IMR-90 (cell line): ENCODE data around the gene RETREG1. TPM values are rescaled to one million over a fixed set of nuclear protein-coding genes. Genes with fewer than 3 reads are reported as not detected.
A peak's percentile ranks its signal among the peaks of the same experiment; 100 is the strongest.

Experiments
- ATAC-seq: fragments of 200-7000 bp; cut with Tn5 transposase; 2 replicates; pipeline ENCODE4 v1.9.1; 2020; ENCODE audit warnings: low read depth, mild to moderate bottlenecking, moderate library complexity
- BruUV-seq: library from RNA; stranded (reverse); fragments of 400-500 nt; replicated peaks from 2 replicates; lab custom pipeline; 2021; lab: Mats Ljungman, UMichigan
- CTCF ChIA-PET: fragments of 300-600 bp; formaldehyde crosslinking; extraction: SDS; loops from one replicate; lab custom pipeline; 2021; ENCODE audit warnings: antibody characterized with exemption; lab: Yijun Ruan, JAX
- POLR2A ChIA-PET: fragments of 300-600 bp; sonication (Branson Sonifier 250); formaldehyde crosslinking; loops from one replicate; lab custom pipeline; 2022; ENCODE audit warnings: antibody characterized with exemption; ENCODE audit not compliant: unreplicated experiment; lab: Charles Lee
- DNase-seq: peaks from one replicate; pipeline ENCODE4 v3.0.0; 2013
- H2AFZ ChIP-seq: replicated peaks from 2 replicates; pipeline ENCODE3; 2013; ENCODE audit warnings: low read length, mild to moderate bottlenecking; ENCODE audit not compliant: poor library complexity
- H2AK5ac ChIP-seq: 2 replicates; pipeline ENCODE4 v1.6.1; 2013; ENCODE audit warnings: low read depth, low read length, inconsistent platforms
- H2AK9ac ChIP-seq: replicated peaks from 2 replicates; pipeline ENCODE3; 2013; ENCODE audit warnings: mild to moderate bottlenecking, low read depth, low read length, moderate library complexity; ENCODE audit not compliant: poor library complexity
- H2BK120ac ChIP-seq: 2 replicates; pipeline ENCODE4 v1.6.1; 2013; ENCODE audit warnings: low read depth, low read length, inconsistent platforms
- H2BK15ac ChIP-seq: 3 replicates; pipeline ENCODE4 v1.6.1; 2013; ENCODE audit warnings: low read depth, low read length, inconsistent platforms
- H2BK20ac ChIP-seq: 2 replicates; pipeline ENCODE4 v1.6.1; 2013; ENCODE audit warnings: low read depth, mild to moderate bottlenecking, inconsistent platforms, low read length, moderate library complexity
- H2BK5ac ChIP-seq: 2 replicates; pipeline ENCODE4 v1.6.1; 2013; ENCODE audit warnings: mild to moderate bottlenecking, low read depth, low read length, inconsistent platforms; ENCODE audit not compliant: poor library complexity, severe bottlenecking
- H3K14ac ChIP-seq: replicated peaks from 2 replicates; pipeline ENCODE4 v1.6.1; 2013; ENCODE audit warnings: low read depth, low read length, inconsistent platforms
- H3K18ac ChIP-seq: 2 replicates; pipeline ENCODE4 v1.6.1; 2013; ENCODE audit warnings: low read depth, low read length, control low read depth
- H3K23ac ChIP-seq: 2 replicates; pipeline ENCODE4 v1.6.1; 2013; ENCODE audit warnings: low read depth, low read length, inconsistent platforms
- H3K27ac ChIP-seq: 2 replicates; pipeline ENCODE4 v1.5.1; 2013; ENCODE audit warnings: mild to moderate bottlenecking, control low read depth, low read length; ENCODE audit not compliant: insufficient read depth
- H3K27me3 ChIP-seq: 2 replicates; pipeline ENCODE4 v1.6.1; 2013; ENCODE audit warnings: low read length; ENCODE audit not compliant: control insufficient read depth, insufficient read depth
- H3K36me3 ChIP-seq: 2 replicates; pipeline ENCODE4 v1.6.1; 2013; ENCODE audit warnings: low read length, mixed read lengths; ENCODE audit not compliant: control insufficient read depth, insufficient read depth
- H3K4ac ChIP-seq: 2 replicates; pipeline ENCODE4 v1.6.1; 2013; ENCODE audit warnings: low read depth, low read length, inconsistent platforms
- H3K4me1 ChIP-seq: 2 replicates; pipeline ENCODE4 v1.6.1; 2013; ENCODE audit warnings: low read length, mixed read lengths; ENCODE audit not compliant: control insufficient read depth, insufficient read depth
- H3K4me2 ChIP-seq: 2 replicates; pipeline ENCODE4 v1.6.1; 2013; ENCODE audit warnings: low read depth, mild to moderate bottlenecking, control low read depth, low read length, moderate library complexity
- H3K4me3 ChIP-seq: 2 replicates; pipeline ENCODE4 v1.5.1; 2013; ENCODE audit warnings: low read depth, mild to moderate bottlenecking, control low read depth, low read length, moderate library complexity; ENCODE audit not compliant: insufficient read depth
- H3K56ac ChIP-seq: 2 replicates; pipeline ENCODE4 v1.6.1; 2013; ENCODE audit warnings: low read length, inconsistent platforms; ENCODE audit not compliant: insufficient read depth; ENCODE audit errors: extremely low read depth
- H3K79me1 ChIP-seq, 2 experiments: 2 replicates each; pipeline ENCODE4 v1.6.1; 2013; ENCODE audit warnings: low read length in 2 of 2, inconsistent platforms in 1 of 2, low read depth in 1 of 2
- H3K9ac ChIP-seq: 2 replicates; pipeline ENCODE4 v1.6.1; 2013; ENCODE audit warnings: low read depth, low read length, control low read depth
- H3K9me1 ChIP-seq: 2 replicates; pipeline ENCODE4 v1.6.1; 2013; ENCODE audit warnings: low read length, inconsistent platforms; ENCODE audit not compliant: insufficient read depth
- H3K9me3 ChIP-seq: 2 replicates; pipeline ENCODE4 v1.6.1; 2013; ENCODE audit warnings: low read length; ENCODE audit not compliant: control insufficient read depth, insufficient read depth
- H4K20me1 ChIP-seq: 2 replicates; pipeline ENCODE4 v1.6.1; 2013; ENCODE audit warnings: low read length, inconsistent platforms; ENCODE audit not compliant: insufficient read depth
- H4K5ac ChIP-seq: 2 replicates; pipeline ENCODE4 v1.6.1; 2013; ENCODE audit warnings: mild to moderate bottlenecking, low read depth, low read length, control low read depth
- H4K8ac ChIP-seq, 2 experiments: 2 replicates each; pipeline ENCODE4 v1.6.1; 2013; ENCODE audit warnings: low read depth in 2 of 2, low read length in 2 of 2, control low read depth in 1 of 2, inconsistent platforms in 1 of 2
- H4K91ac ChIP-seq: 2 replicates; pipeline ENCODE4 v1.6.1; 2013; ENCODE audit warnings: low read depth, low read length, inconsistent platforms; ENCODE audit not compliant: insufficient read depth
- FOS ChIP-seq: fragments of 150-350 bp; IDR thresholded peaks from 2 replicates; pipeline ENCODE4 v1.6.1; 2016; ENCODE audit warnings: low read depth, low read length
- WGBS, 2 experiments: methylation state at CpG; one replicate each; pipeline versions ENCODE4 v1.1.5 to v1.1.7; 2013; ENCODE audit warnings: missing lambda C conversion rate in 2 of 2; ENCODE audit not compliant: insufficient read length in 1 of 2; ENCODE audit errors: extremely low coverage in 2 of 2; 5-methylcytosine and 5-hydroxymethylcytosine counted together
- dilution Hi-C: fragments of 300-500 bp; cut with HindIII; formaldehyde crosslinking; loops from one replicate; pipeline ENCODE4 v1.14.3; 2018; ENCODE audit warnings: low sequenced_read_pairs; ENCODE audit not compliant: unreplicated experiment
- in situ Hi-C: fragments of 300-500 bp; cut with MboI; formaldehyde crosslinking; loops from 3 replicates; pipeline ENCODE4 v1.14.3; 2019; ENCODE audit warnings: low sequenced_read_pairs, inconsistent platforms, mixed read lengths
- intact Hi-C: fragments of 100-400 bp; cut with micrococcal nuclease; formaldehyde crosslinking; loops from 2 replicates; pipeline ENCODE4 v1.10.0; 2022
- polyA plus RNA-seq, 3 experiments: library from polyadenylated mRNA; depleted of rRNA; stranded (reverse); fragments of >200 nt; gene quantifications; 2 replicates each; pipeline ENCODE4 v1.2.3, GENCODE V29; 2012; ENCODE audit warnings: low replicate concordance in 1 of 3
- total RNA-seq: library from RNA; depleted of rRNA; stranded (reverse); fragments of >200 nt; gene quantifications from 2 replicates; pipeline ENCODE4 v1.2.3, GENCODE V29; 2012
- TF ChIP-seq, protein P1 (sequence below): conservative IDR thresholded peaks from 2 replicates; pipeline ENCODE4 v1.5.1; 2012; ENCODE audit warnings: mild to moderate bottlenecking, low read depth, low read length, improper control_type of control experiment

Gene RETREG1
- total and polyA plus RNA-seq, 2 of the 4 experiments (the other 2 are of a cell fraction): not detected

DNA sequence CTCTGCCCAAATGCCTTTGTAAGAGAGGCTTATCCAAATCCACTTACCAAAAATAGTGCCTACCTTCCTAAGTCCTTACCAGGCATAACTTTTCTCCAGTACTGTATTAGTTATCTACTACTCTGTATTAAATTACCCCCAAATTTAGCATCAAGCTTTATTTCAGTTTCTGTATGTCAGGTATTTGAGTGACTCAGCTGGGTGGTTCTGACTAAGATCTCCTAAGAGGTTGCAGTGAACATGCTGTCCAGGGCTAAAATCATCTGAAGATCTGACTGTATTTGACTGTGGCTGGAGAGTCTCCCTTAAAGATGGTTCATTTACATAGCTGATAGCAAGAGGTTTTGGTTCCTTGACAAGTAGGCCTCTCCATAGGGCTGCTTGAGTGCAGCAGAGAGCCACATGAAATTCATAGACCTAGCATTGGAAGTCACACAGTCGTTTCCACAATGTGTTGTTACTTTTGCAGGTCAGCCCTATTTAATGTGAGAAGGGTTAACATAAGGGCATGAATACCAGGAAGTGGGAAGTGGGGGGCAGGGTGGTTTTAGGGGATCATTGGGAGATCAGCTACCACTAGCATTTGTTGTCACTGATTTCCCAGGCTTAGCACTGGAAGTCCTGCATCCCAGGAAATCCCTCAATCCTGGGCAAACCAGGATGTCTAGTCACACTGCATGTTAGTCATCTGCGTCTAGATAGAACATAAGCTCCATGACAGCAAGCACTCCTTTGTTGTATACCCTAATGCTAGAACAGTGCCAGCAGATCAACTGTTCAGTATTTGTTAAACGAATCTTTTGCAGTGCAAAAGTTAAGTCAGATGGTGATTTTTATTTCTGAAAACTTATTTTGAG, 149.2 kb downstream of the RETREG1 start:
- no peak overlapping the region; the same call in 2 of the 3 replicates for H2BK15ac ChIP-seq
- intact Hi-C loops: loop anchor here (10.0 kb wide), 1 partner anchor 727 kb away; no protein-coding TSS in a partner anchor
- no peak overlapping the region for H4K91ac ChIP-seq
- no peak overlapping the region for H3K4me3 ChIP-seq
- 0 out of 2 replicates have a peak overlapping the region, but pooled peaks have one; percentile 14 for H3K4ac ChIP-seq
- ATAC-seq (peak; percentile 9; the same call in 1 of the 2 replicates), DNase-seq (peak; percentile 78)
- no peak overlapping the region for H3K56ac ChIP-seq
- no TSS peak for BruUV-seq
- H3K4me2 ChIP-seq: peak overlapping the region; percentile 72
- dilution Hi-C loops: no loop called here
- H3K14ac ChIP-seq: peak overlapping the region; percentile 32; the same call in 1 of the 2 replicates
- H4K8ac ChIP-seq: no peak overlapping the region
- H2BK20ac ChIP-seq: no peak overlapping the region
- no peak for TF ChIP-seq FOS
- TF ChIP-seq, protein P1, sequence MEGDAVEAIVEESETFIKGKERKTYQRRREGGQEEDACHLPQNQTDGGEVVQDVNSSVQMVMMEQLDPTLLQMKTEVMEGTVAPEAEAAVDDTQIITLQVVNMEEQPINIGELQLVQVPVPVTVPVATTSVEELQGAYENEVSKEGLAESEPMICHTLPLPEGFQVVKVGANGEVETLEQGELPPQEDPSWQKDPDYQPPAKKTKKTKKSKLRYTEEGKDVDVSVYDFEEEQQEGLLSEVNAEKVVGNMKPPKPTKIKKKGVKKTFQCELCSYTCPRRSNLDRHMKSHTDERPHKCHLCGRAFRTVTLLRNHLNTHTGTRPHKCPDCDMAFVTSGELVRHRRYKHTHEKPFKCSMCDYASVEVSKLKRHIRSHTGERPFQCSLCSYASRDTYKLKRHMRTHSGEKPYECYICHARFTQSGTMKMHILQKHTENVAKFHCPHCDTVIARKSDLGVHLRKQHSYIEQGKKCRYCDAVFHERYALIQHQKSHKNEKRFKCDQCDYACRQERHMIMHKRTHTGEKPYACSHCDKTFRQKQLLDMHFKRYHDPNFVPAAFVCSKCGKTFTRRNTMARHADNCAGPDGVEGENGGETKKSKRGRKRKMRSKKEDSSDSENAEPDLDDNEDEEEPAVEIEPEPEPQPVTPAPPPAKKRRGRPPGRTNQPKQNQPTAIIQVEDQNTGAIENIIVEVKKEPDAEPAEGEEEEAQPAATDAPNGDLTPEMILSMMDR: no peak
- CTCF ChIA-PET: interaction anchor here (1.0 kb wide), 1 partner anchor 11 kb away, joined by 7 read pairs; no protein-coding TSS in a partner anchor
- peaks cover 6% of the 10 kb centered on the region; the same call in 1 of the 2 replicates for H4K20me1 ChIP-seq
- H3K4me1 ChIP-seq: peaks cover 11% of the 10 kb centered on the region
- H3K27ac ChIP-seq: no peak overlapping the region
- POLR2A ChIA-PET: interaction anchor here (0.9 kb wide), 1 partner anchor 13 kb away, joined by 3 read pairs; no protein-coding TSS in a partner anchor
- H3K18ac ChIP-seq: no peak overlapping the region
- 0 out of 2 replicates have a peak overlapping the region, but pooled peaks have one; percentile 23 for H3K23ac ChIP-seq
- no peak overlapping the region; the same call in 1 of the 2 replicates for H2BK120ac ChIP-seq
- no peaks in the 10 kb centered on the region for H3K9me3 ChIP-seq
- peaks cover 10% of the 10 kb centered on the region; the same call in 1 of the 2 replicates for H3K9me1 ChIP-seq
- H2AK9ac ChIP-seq: no peak overlapping the region
- no peak overlapping the region for H4K5ac ChIP-seq
- in situ Hi-C loops: no loop called here
- H2BK5ac ChIP-seq: peak overlapping the region; percentile 37
- H3K36me3 ChIP-seq: peaks cover 5% of the 10 kb centered on the region
- H2AFZ ChIP-seq: no peak overlapping the region
- H3K27me3 ChIP-seq: no peaks in the 10 kb centered on the region
- H3K79me1 ChIP-seq: peaks cover 7 to 65% of the 10 kb centered on the region in 2 experiments; a peak in 3 of 4 replicates
- no peak overlapping the region for H3K9ac ChIP-seq
- H2AK5ac ChIP-seq: peak overlapping the region; percentile 26; the same call in 1 of the 2 replicates
- WGBS, 2 experiments: 71% methylated on average over 1 of the region's 3 CpGs; no CpG with 5 or more reads in 1 of the 2 experiments
